ENCODE measurements around the gene CT45A6.
"Not testable (repeated sequence)": the region's sequence is repeated elsewhere in the genome, so short reads cannot be mapped to it uniquely, and the experiment has no call there.

Gene CT45A6, protein sequence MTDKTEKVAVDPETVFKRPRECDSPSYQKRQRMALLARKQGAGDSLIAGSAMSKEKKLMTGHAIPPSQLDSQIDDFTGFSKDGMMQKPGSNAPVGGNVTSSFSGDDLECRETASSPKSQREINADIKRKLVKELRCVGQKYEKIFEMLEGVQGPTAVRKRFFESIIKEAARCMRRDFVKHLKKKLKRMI

DNA sequence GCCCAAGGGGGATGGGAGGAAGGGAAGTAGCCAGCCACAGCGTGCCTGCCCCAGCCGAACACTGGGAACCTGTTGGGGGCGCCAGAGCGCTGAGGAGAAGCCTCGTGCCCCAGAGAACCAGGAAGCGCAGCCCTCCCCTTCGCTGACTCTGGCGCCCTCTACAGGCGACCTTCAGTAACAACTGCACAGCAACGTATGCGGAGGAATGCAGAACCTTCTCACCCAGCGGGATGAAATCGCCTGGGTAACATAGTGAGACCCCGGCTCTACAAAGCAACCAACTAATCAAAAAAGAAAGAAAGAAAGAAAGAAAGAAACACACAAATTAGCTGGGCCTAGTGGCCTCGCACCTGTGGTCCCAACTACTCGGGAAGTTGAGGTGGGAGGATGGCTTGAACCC, at the start of gene CT45A6:
CT45A6 (minus strand) TSS at position 101 of the 400 bp plus-strand sequence. CDS start 3,794 bp downstream, outside the sequence.
- H3K27ac ChIP-seq = not testable (repeated sequence)

DNA sequence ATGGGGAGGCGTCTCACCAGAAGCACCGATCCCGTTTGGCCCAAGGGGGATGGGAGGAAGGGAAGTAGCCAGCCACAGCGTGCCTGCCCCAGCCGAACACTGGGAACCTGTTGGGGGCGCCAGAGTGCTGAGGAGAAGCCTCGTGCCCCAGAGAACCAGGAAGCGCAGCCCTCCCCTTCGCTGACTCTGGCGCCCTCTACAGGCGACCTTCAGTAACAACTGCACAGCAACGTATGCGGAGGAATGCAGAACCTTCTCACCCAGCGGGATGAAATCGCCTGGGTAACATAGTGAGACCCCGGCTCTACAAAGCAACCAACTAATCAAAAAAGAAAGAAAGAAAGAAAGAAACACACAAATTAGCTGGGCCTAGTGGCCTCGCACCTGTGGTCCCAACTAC, 34.6 kb upstream of the CT45A6 start, which contains the start of gene CT45A7:
CT45A7 (minus strand) TSS at position 101 of the 400 bp plus-strand sequence. CDS start 3,747 bp downstream, outside the sequence.
- not testable (repeated sequence) for H3K27ac ChIP-seq

DNA sequence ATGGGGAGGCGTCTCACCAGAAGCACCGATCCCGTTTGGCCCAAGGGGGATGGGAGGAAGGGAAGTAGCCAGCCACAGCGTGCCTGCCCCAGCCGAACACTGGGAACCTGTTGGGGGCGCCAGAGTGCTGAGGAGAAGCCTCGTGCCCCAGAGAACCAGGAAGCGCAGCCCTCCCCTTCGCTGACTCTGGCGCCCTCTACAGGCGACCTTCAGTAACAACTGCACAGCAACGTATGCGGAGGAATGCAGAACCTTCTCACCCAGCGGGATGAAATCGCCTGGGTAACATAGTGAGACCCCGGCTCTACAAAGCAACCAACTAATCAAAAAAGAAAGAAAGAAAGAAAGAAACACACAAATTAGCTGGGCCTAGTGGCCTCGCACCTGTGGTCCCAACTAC, 17.3 kb upstream of the CT45A6 start, which contains the start of gene CT45A2:
CT45A2 (minus strand) TSS at position 101 of the 400 bp plus-strand sequence. CDS start 3,747 bp downstream, outside the sequence.
- not testable (repeated sequence) for H3K27ac ChIP-seq

DNA sequence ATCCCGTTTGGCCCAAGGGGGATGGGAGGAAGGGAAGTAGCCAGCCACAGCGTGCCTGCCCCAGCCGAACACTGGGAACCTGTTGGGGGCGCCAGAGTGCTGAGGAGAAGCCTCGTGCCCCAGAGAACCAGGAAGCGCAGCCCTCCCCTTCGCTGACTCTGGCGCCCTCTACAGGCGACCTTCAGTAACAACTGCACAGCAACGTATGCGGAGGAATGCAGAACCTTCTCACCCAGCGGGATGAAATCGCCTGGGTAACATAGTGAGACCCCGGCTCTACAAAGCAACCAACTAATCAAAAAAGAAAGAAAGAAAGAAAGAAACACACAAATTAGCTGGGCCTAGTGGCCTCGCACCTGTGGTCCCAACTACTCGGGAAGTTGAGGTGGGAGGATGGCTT, 17.2 kb downstream of the CT45A6 start, which contains the start of gene CT45A5:
CT45A5 (minus strand) TSS at position 101 of the 400 bp plus-strand sequence. CDS start 3,774 bp downstream, outside the sequence.
- not testable (repeated sequence) for H3K27ac ChIP-seq

DNA sequence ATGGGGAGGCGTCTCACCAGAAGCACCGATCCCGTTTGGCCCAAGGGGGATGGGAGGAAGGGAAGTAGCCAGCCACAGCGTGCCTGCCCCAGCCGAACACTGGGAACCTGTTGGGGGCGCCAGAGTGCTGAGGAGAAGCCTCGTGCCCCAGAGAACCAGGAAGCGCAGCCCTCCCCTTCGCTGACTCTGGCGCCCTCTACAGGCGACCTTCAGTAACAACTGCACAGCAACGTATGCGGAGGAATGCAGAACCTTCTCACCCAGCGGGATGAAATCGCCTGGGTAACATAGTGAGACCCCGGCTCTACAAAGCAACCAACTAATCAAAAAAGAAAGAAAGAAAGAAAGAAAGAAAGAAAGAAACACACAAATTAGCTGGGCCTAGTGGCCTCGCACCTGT, 34.5 kb downstream of the CT45A6 start, which contains the start of gene CT45A3:
CT45A3 (minus strand) TSS at position 101 of the 400 bp plus-strand sequence. CDS start 3,747 bp downstream, outside the sequence.
- H3K27ac ChIP-seq = not testable (repeated sequence)

DNA sequence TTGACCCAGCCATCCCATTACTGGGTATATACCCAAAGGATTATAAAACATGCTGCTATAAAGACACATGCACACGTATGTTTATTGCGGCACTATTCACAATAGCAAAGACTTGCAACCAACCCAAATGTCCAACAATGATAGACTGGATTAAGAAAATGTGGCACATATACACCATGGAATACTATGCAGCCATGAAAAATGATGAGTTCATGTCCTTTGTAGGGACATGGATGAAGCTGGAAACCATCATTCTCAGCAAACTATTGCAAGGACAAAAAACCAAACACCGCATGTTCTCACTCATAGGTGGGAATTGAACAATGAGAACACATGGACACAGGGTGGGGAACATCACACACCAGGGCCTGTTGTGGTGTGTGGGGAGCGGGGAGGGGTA, 57.8 kb downstream of the CT45A6 start:
- not testable (repeated sequence) for H3K27ac ChIP-seq

All from C4-2B (cell line).